Panc1 (cell line): Measurements from ENCODE around the gene ASL. TPM values are rescaled to one million over a fixed set of nuclear protein-coding genes. Genes with fewer than 3 reads are reported as not detected.
A peak's percentile ranks its signal among the peaks of the same experiment; 100 is the strongest.
"Not testable (repeated sequence)": the region's sequence is repeated elsewhere in the genome, so short reads cannot be mapped to it uniquely, and the experiment has no call there.

Experiments used
- ATAC-seq: fragments of 200-7000 bp; cut with Tn5 transposase; 2 replicates; pipeline ENCODE4 v1.9.1; 2020; ENCODE audit warnings: mild to moderate bottlenecking, moderate library complexity
- BruUV-seq: library from RNA; stranded (reverse); fragments of 400-500 nt; replicated peaks from 2 replicates; lab custom pipeline; 2021; lab: Mats Ljungman, UMichigan
- CTCF ChIA-PET: fragments of 300-600 bp; sonication (Branson Sonifier 250); formaldehyde crosslinking; loops from one replicate; lab custom pipeline; 2022; ENCODE audit warnings: antibody characterized with exemption; lab: Charles Lee
- POLR2A ChIA-PET: fragments of 300-600 bp; sonication (Branson Sonifier 250); formaldehyde crosslinking; loops from one replicate; lab custom pipeline; 2022; ENCODE audit warnings: antibody characterized with exemption; lab: Charles Lee
- DNase-seq: peaks from one replicate; pipeline ENCODE4 v3.0.0-alpha.2; 2010; ENCODE audit warnings: low read depth, low spot score
- H3K27ac ChIP-seq: 2 replicates; pipeline ENCODE4 v1.5.1; 2011; ENCODE audit warnings: mild to moderate bottlenecking, low read length, inconsistent platforms
- H3K27me3 ChIP-seq: fragments of 200-500 bp; sonication (Bioruptor generic); 2 replicates; pipeline ENCODE4 v1.6.0; 2014; ENCODE audit warnings: low read length, inconsistent platforms; ENCODE audit not compliant: control insufficient read depth, insufficient read depth
- H3K36me3 ChIP-seq: fragments of 200-500 bp; sonication (Bioruptor generic); 2 replicates; pipeline ENCODE4 v1.5.1; 2014; ENCODE audit warnings: inconsistent platforms, mild to moderate bottlenecking, low read length, moderate library complexity; ENCODE audit not compliant: control insufficient read depth, insufficient read depth
- H3K4me1 ChIP-seq: 2 replicates; pipeline ENCODE4 v1.5.1; 2011; ENCODE audit warnings: inconsistent platforms, mild to moderate bottlenecking, low read length, moderate library complexity; ENCODE audit not compliant: control insufficient read depth, insufficient read depth
- H3K4me3 ChIP-seq, 2 experiments: 2 replicates each; pipeline ENCODE4 v1.5.1; 2011 to 2012; ENCODE audit warnings: low read depth in 2 of 2, low read length in 2 of 2, mild to moderate bottlenecking in 2 of 2, inconsistent platforms in 1 of 2, moderate library complexity in 1 of 2
- H3K9me3 ChIP-seq: fragments of 200-500 bp; sonication (Bioruptor generic); 2 replicates; pipeline ENCODE4 v1.5.1; 2014; ENCODE audit warnings: low read depth, mild to moderate bottlenecking, inconsistent platforms, low read length, moderate library complexity; ENCODE audit not compliant: control insufficient read depth, insufficient read depth
- CTCF ChIP-seq: fragments of 450-650 bp; IDR thresholded peaks from 2 replicates; pipeline ENCODE4 v1.5.1; 2017; ENCODE audit warnings: mild to moderate bottlenecking
- POLR2AphosphoS5 ChIP-seq: IDR thresholded peaks from 2 replicates; pipeline ENCODE4 v1.6.1; 2012; ENCODE audit warnings: mild to moderate bottlenecking, low read depth, low read length, moderate library complexity
- REST ChIP-seq, 2 experiments: IDR thresholded peaks; 2 replicates each; pipeline ENCODE4 v1.6.1; 2011 to 2012; ENCODE audit warnings: low read depth in 2 of 2, control low read depth in 1 of 2, low read length in 1 of 2, mild to moderate bottlenecking in 1 of 2, moderate library complexity in 1 of 2; ENCODE audit not compliant: insufficient read depth in 1 of 2
- SIN3A ChIP-seq: IDR thresholded peaks from 2 replicates; pipeline ENCODE4 v1.6.1; 2012; ENCODE audit warnings: low read depth, mild to moderate bottlenecking, low read length, moderate library complexity, borderline replicate concordance; ENCODE audit not compliant: insufficient read depth
- TCF7L2 ChIP-seq: IDR thresholded peaks from 2 replicates; pipeline ENCODE4 v1.6.1; 2011; ENCODE audit warnings: mild to moderate bottlenecking, low read depth, low read length, inconsistent platforms
- in situ Hi-C: cut with HindIII; loops from 2 replicates; pipeline ENCODE4 v1.10.0; 2016; ENCODE audit warnings: low sequenced_read_pairs, low pct_unique_long_range_greater_than_20kb
- intact Hi-C: fragments of 100-400 bp; cut with micrococcal nuclease; formaldehyde crosslinking; loops from one replicate; pipeline ENCODE4 v1.10.0; 2022; ENCODE audit not compliant: unreplicated experiment
- total RNA-seq: library from RNA; stranded (reverse); gene quantifications from one replicate; pipeline ENCODE4 v1.2.1, GENCODE V29; 2021; ENCODE audit not compliant: unreplicated experiment

Gene ASL
- total RNA-seq, 1 experiment from 2014 or later, result 34.3 TPM

DNA sequence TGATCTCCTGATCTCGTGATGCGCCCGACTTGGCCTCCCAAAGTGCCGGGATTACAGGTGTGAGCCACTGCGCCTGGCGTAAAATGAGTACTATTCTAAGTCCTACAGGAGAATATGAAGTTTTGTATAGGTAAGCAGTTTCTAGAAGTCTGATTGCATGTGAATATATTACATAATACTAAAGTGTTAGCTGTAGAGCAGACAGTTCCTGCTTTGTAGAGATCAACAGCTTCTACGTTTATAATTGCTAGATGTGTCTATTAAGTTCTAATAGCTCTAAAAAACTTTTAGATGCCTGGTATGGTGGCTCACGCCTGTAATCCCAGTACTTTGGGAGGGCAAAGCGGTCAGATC is 47.5 kb downstream of the ASL start:
- Histone ChIP-seq H3K4me3 (no peak overlapping the region), H3K4me1 (peaks cover 26% of the 10 kb centered on the region), H3K27me3 (no peaks in the 10 kb centered on the region), H3K36me3 (no peaks in the 10 kb centered on the region), H3K27ac (0 out of 2 replicates have a peak overlapping the region, but pooled peaks have one; percentile 44), H3K9me3 (no peaks in the 10 kb centered on the region)
- in situ Hi-C loops (no loop called here), intact Hi-C loops (loop anchor here (10.0 kb wide), 1 partner anchor 88 kb away; no protein-coding TSS in a partner anchor)
- 0 out of 2 replicates have a peak, but pooled peaks have one; percentile 18 for ATAC-seq
- POLR2A ChIA-PET, result no interaction called here
- CTCF ChIA-PET, result interaction anchor here (0.6 to 0.7 kb wide), 2 partner anchors 122 to 782 kb away, joined by 3 to 4 read pairs; no protein-coding TSS in a partner anchor
- TF ChIP-seq CTCF (no peak), SIN3A (no peak), REST (IDR thresholded peaks at IDR 0.05; ENCODE audit: insufficient read depth in 1 of 2, low read depth in 2 of 2, low read length in 1 of 2) (no peak), TCF7L2 (no peak), POLR2AphosphoS5 (no peak)
- no peak for DNase-seq
- no TSS peak for BruUV-seq

GRCh38 chr7:66124569-66124861 is 48.9 kb downstream of the ASL start:
- in situ Hi-C loops, CTCF ChIA-PET, H3K36me3 ChIP-seq, BruUV-seq, DNase-seq, ATAC-seq, H3K9me3 ChIP-seq, H3K27me3 ChIP-seq: not testable (repeated sequence)
- peak overlapping the region in 1 of 2 experiments; percentile 30; a peak in 2 of 4 replicates for H3K4me3 ChIP-seq
- intact Hi-C loops, result loop anchor here (10.0 kb wide), 1 partner anchor 90 kb away; no protein-coding TSS in a partner anchor
- 0 out of 2 replicates have a peak overlapping the region, but pooled peaks have one; percentile 3 for H3K27ac ChIP-seq
- H3K4me1 ChIP-seq, result peaks cover 16% of the 10 kb centered on the region
- POLR2A ChIA-PET, result interaction anchor here (0.6 to 0.7 kb wide), 3 partner anchors 17 to 252 kb away, joined by 6 to 13 read pairs (median 7); no protein-coding TSS in a partner anchor

- POLR2A ChIA-PET, result interaction anchor here (0.6 to 0.7 kb wide), 2 partner anchors 34 to 251 kb away, joined by 6 to 13 read pairs; no protein-coding TSS in a partner anchor
- no peak overlapping the region for H3K27ac ChIP-seq
- in situ Hi-C loops (no loop called here), intact Hi-C loops (loop anchor here (10.0 kb wide), 1 partner anchor 90 kb away; no protein-coding TSS in a partner anchor)
- H3K36me3 ChIP-seq, result no peaks in the 10 kb centered on the region
- no peak for TF ChIP-seq POLR2AphosphoS5
- no peak for TF ChIP-seq CTCF
- TF ChIP-seq TCF7L2, result no peak
- TF ChIP-seq SIN3A, result no peak
- TF ChIP-seq REST (IDR thresholded peaks at IDR 0.05; ENCODE audit: insufficient read depth in 1 of 2, low read depth in 2 of 2, low read length in 1 of 2), result no peak
- H3K27me3 ChIP-seq, result no peaks in the 10 kb centered on the region
- BruUV-seq, result TSS peak; percentile 15
- no peaks in the 10 kb centered on the region for H3K9me3 ChIP-seq
- CTCF ChIA-PET, result no interaction called here
- H3K4me3 ChIP-seq, result no peak overlapping the region
- ATAC-seq, result no peak
- peaks cover 15% of the 10 kb centered on the region for H3K4me1 ChIP-seq
- no peak for DNase-seq
Measured at GRCh38 chr7:66125052-66125694, 49.6 kb downstream of the ASL start.
